HCT116 (cell line): ENCODE results near the gene MMS19. TPM values are rescaled to one million over a fixed set of nuclear protein-coding genes. Genes with fewer than 3 reads are reported as not detected.
"Not testable (repeated sequence)": the region's sequence is repeated elsewhere in the genome, so short reads cannot be mapped to it uniquely, and the experiment has no call there.

Experiments
- ATAC-seq: fragments of 200-7000 bp; cut with Tn5 transposase; 2 replicates; pipeline ENCODE4 v1.9.1; 2020; ENCODE audit warnings: mild to moderate bottlenecking, moderate library complexity
- BruUV-seq: library from RNA; stranded (reverse); fragments of 400-500 nt; replicated peaks from 2 replicates; lab custom pipeline; 2021; lab: Mats Ljungman, UMichigan
- CTCF ChIA-PET: fragments of 300-600 bp; sonication (Branson Sonifier 250); formaldehyde crosslinking; loops from one replicate; lab custom pipeline; 2021; ENCODE audit warnings: antibody characterized with exemption; lab: Charles Lee
- POLR2A ChIA-PET: fragments of 300-600, 350-600 bp; sonication (Branson Sonifier 250); formaldehyde crosslinking; loops from one replicate; lab custom pipeline; 2021; ENCODE audit warnings: antibody characterized with exemption; lab: Charles Lee
- RAD21 ChIA-PET, 2 experiments: fragments of 300-600 bp; sonication (Branson Sonifier 250); formaldehyde crosslinking; loops; one replicate each; lab custom pipeline; 2023; ENCODE audit warnings: low total read pairs in 2 of 2; ENCODE audit not compliant: uncharacterized antibody in 2 of 2, unreplicated experiment in 2 of 2, low non-redundant PET in 1 of 2; lab: Charles Lee
- DNase-seq: peaks from one replicate; pipeline ENCODE4 v3.0.0-alpha.2; 2010; ENCODE audit warnings: low read depth, low spot score
- H2AFZ ChIP-seq: fragments of 200-600 bp; shearing (Covaris generic), sonication (generic); 2 replicates; pipeline ENCODE4 v1.6.1; 2017; ENCODE audit warnings: low read depth, mixed run types, mixed read lengths, antibody characterized with exemption, low read length; ENCODE audit not compliant: poor library complexity, severe bottlenecking
- H3K27ac ChIP-seq: 2 replicates; pipeline ENCODE4 v1.5.1; 2012; ENCODE audit warnings: low read depth, low read length
- H3K27me3 ChIP-seq: fragments of 200-600 bp; sonication (generic); 2 replicates; pipeline ENCODE4 v1.6.1; 2016; ENCODE audit warnings: mixed run types, low read length, mixed read lengths; ENCODE audit not compliant: insufficient read depth
- H3K36me3 ChIP-seq, 2 experiments: fragments of 200-500 bp in 1 of 2; fragments of 200-600 bp in 1 of 2; sonication (Bioruptor generic) in 1 of 2; sonication (generic) in 1 of 2; 2 replicates each; pipeline versions ENCODE4 v1.5.1 to v1.6.1; 2014 to 2016; ENCODE audit warnings: low read length in 2 of 2, inconsistent platforms in 1 of 2, mixed read lengths in 1 of 2, mixed run types in 1 of 2; ENCODE audit not compliant: insufficient read depth in 2 of 2, control insufficient read depth in 1 of 2
- H3K4me1 ChIP-seq, 2 experiments: fragments of 200-600 bp in 1 of 2; sonication (generic) in 1 of 2; 2 replicates each; pipeline versions ENCODE4 v1.5.1 to v1.6.1; 2012 to 2017; ENCODE audit warnings: low read length in 2 of 2, inconsistent platforms in 1 of 2, mild to moderate bottlenecking in 1 of 2, mixed read lengths in 1 of 2, mixed run types in 1 of 2, moderate library complexity in 1 of 2; ENCODE audit not compliant: insufficient read depth in 2 of 2, control insufficient read depth in 1 of 2
- H3K4me2 ChIP-seq: fragments of 200-600 bp; sonication (generic); 2 replicates; pipeline ENCODE4 v1.6.1; 2017; ENCODE audit warnings: mixed run types, low read length, mixed read lengths
- H3K4me3 ChIP-seq, 2 experiments: fragments of 200-600 bp in 1 of 2; sonication (generic) in 1 of 2; replicated peaks in 1 of 2; 2 replicates each; pipeline ENCODE4 v1.5.1; 2011 to 2016; ENCODE audit warnings: low read length in 2 of 2, control low read depth in 1 of 2, low read depth in 1 of 2, mild to moderate bottlenecking in 1 of 2, mixed read lengths in 1 of 2, mixed run types in 1 of 2
- H3K79me2 ChIP-seq: fragments of 200-600 bp; sonication (generic); 2 replicates; pipeline ENCODE4 v1.6.1; 2017; ENCODE audit warnings: mild to moderate bottlenecking, mixed run types, low read length, moderate library complexity, mixed read lengths; ENCODE audit not compliant: insufficient read depth
- H3K9ac ChIP-seq: fragments of 200-600 bp; sonication (generic); 2 replicates; pipeline ENCODE4 v1.6.1; 2016; ENCODE audit warnings: low read length, mixed read lengths
- H3K9me2 ChIP-seq: fragments of 200-600 bp; sonication (generic), shearing (Covaris generic); 2 replicates; pipeline ENCODE4 v1.6.1; 2017; ENCODE audit warnings: mixed run types, mild to moderate bottlenecking, moderate library complexity; ENCODE audit not compliant: insufficient read depth
- H3K9me3 ChIP-seq, 2 experiments: fragments of 200-500 bp in 1 of 2; fragments of 200-600 bp in 1 of 2; sonication (Bioruptor generic) in 1 of 2; sonication (generic) in 1 of 2; 2 replicates each; pipeline ENCODE4 v1.6.1; 2014 to 2017; ENCODE audit warnings: low read length in 2 of 2, mixed read lengths in 2 of 2, inconsistent platforms in 1 of 2, low read depth in 1 of 2, mild to moderate bottlenecking in 1 of 2, mixed run types in 1 of 2, moderate library complexity in 1 of 2; ENCODE audit not compliant: control insufficient read depth in 1 of 2, insufficient read depth in 1 of 2
- H4K20me1 ChIP-seq: fragments of 200-600 bp; sonication (generic), shearing (Covaris generic); 2 replicates; pipeline ENCODE4 v1.6.1; 2017; ENCODE audit warnings: mixed run types, mild to moderate bottlenecking, moderate library complexity; ENCODE audit not compliant: insufficient read depth
- CBX3 ChIP-seq: IDR thresholded peaks from 2 replicates; pipeline ENCODE4 v1.6.1; 2012; ENCODE audit warnings: low read depth
- CEBPB ChIP-seq: IDR thresholded peaks from 2 replicates; pipeline ENCODE4 v1.6.1; 2012; ENCODE audit warnings: low read depth
- CTCF ChIP-seq, 3 experiments: fragments of 200-600 bp in 1 of 3; sonication (generic) in 1 of 3; IDR thresholded peaks in 2 of 3; conservative IDR thresholded peaks in 1 of 3; 2 replicates each; pipeline ENCODE4 v1.5.1; 2012 to 2017; ENCODE audit warnings: low read depth in 2 of 3, low read length in 2 of 3, antibody characterized with exemption in 1 of 3, borderline replicate concordance in 1 of 3, control low read depth in 1 of 3, mild to moderate bottlenecking in 1 of 3, mixed read lengths in 1 of 3, mixed run types in 1 of 3, moderate library complexity in 1 of 3; ENCODE audit not compliant: insufficient read depth in 1 of 3
- EZH2 ChIP-seq: fragments of 200-600 bp; sonication (generic); IDR thresholded peaks from 2 replicates; pipeline ENCODE4 v1.6.1; 2017; ENCODE audit warnings: antibody characterized with exemption, mixed run types
- FOSL1 ChIP-seq: IDR thresholded peaks from 2 replicates; pipeline ENCODE4 v1.6.1; 2012; ENCODE audit warnings: low read depth
- JUND ChIP-seq: IDR thresholded peaks from 2 replicates; pipeline ENCODE4 v1.6.1; 2012
- POLR2AphosphoS5 ChIP-seq: IDR thresholded peaks from 2 replicates; pipeline ENCODE4 v1.6.1; 2011; ENCODE audit warnings: mild to moderate bottlenecking, low read depth, low read length, moderate library complexity
- RAD21 ChIP-seq: IDR thresholded peaks from 2 replicates; pipeline ENCODE4 v1.6.1; 2012; ENCODE audit warnings: low read depth, mild to moderate bottlenecking
- REST ChIP-seq: IDR thresholded peaks from 2 replicates; pipeline ENCODE4 v1.6.1; 2012; ENCODE audit warnings: low read depth
- SP1 ChIP-seq: IDR thresholded peaks from 2 replicates; pipeline ENCODE4 v1.6.1; 2012; ENCODE audit warnings: low read depth
- TCF7L2 ChIP-seq: IDR thresholded peaks from 2 replicates; pipeline ENCODE4 v1.7.0; 2011; ENCODE audit warnings: borderline replicate concordance, inconsistent platforms; ENCODE audit not compliant: insufficient read depth, insufficient read length; ENCODE audit errors: extremely low read depth
- ZFX ChIP-seq: fragments of 450-650 bp; IDR thresholded peaks from 2 replicates; pipeline ENCODE4 v1.6.1; 2017
- ZNF274 ChIP-seq: fragments of 200-500 bp; sonication (Bioruptor generic); IDR thresholded peaks from 2 replicates; pipeline ENCODE4 v1.6.1; 2014; ENCODE audit warnings: mild to moderate bottlenecking, low read depth, low read length, inconsistent platforms
- intact Hi-C: fragments of 100-400 bp; cut with micrococcal nuclease; formaldehyde crosslinking; loops from 2 replicates; pipeline ENCODE4 v1.10.0; 2022
- total RNA-seq: library from RNA; stranded (reverse); gene quantifications from one replicate; pipeline ENCODE4 v1.2.1, GENCODE V29; 2021; ENCODE audit not compliant: unreplicated experiment

MMS19 gene
- total RNA-seq, 1 experiment from 2014 or later, result 101 TPM

- no peak for TF ChIP-seq ZFX
- TF ChIP-seq, all 23 proteins: peak for 0
Observed at GRCh38 chr10:97529685-97530465, 31.7 kb upstream of the MMS19 start (continued).

GRCh38 chr10:97528876-97529275, 30.7 kb upstream of the MMS19 start:
- H3K9ac ChIP-seq, ATAC-seq, BruUV-seq, H3K4me2 ChIP-seq, DNase-seq, CTCF ChIA-PET, H3K36me3 ChIP-seq, POLR2A ChIA-PET, H3K9me3 ChIP-seq, H2AFZ ChIP-seq, H3K9me2 ChIP-seq, H3K27ac ChIP-seq, intact Hi-C loops, RAD21 ChIA-PET, H3K79me2 ChIP-seq, H4K20me1 ChIP-seq, H3K4me3 ChIP-seq, H3K27me3 ChIP-seq: not testable (repeated sequence)
- peaks cover 14 to 27% of the 10 kb centered on the region in 2 experiments for H3K4me1 ChIP-seq

- Histone ChIP-seq H3K27me3 (no peaks in the 10 kb centered on the region), H3K27ac (no peak overlapping the region), H3K4me2 (no peak overlapping the region), H2AFZ (no peak overlapping the region), H3K9ac (no peak overlapping the region), H3K79me2 (no peaks in the 10 kb centered on the region), H3K36me3 (no peaks in the 10 kb centered on the region), H3K9me2 (no peaks in the 10 kb centered on the region), H3K9me3 (no peaks in the 10 kb centered on the region), H4K20me1 (no peaks in the 10 kb centered on the region), H3K4me1 (peaks cover 9 to 15% of the 10 kb centered on the region in 2 experiments; a peak in 2 of 4 replicates), H3K4me3 (no peak overlapping the region)
- no TSS peak for BruUV-seq
- intact Hi-C loops, result no loop called here
- no peak for DNase-seq
- ATAC-seq, result no peak
- ChIA-PET RAD21 (no interaction called here), CTCF (no interaction called here), POLR2A (no interaction called here)
- TF ChIP-seq TCF7L2 (no peak), REST (no peak), CTCF (IDR thresholded peaks at IDR 0.05 in 2 of 3, conservative IDR thresholded peaks at IDR 0.05 in 1 of 3; ENCODE audit: borderline replicate concordance in 1 of 3, insufficient read depth in 1 of 3, low read depth in 2 of 3, low read length in 2 of 3) (no peak), CEBPB (no peak), POLR2AphosphoS5 (no peak), RAD21 (no peak), FOSL1 (no peak), ZFX (no peak), CBX3 (no peak), ZNF274 (no peak), JUND (no peak), EZH2 (no peak), SP1 (no peak)
Observed at GRCh38 chr10:97525683-97526110, 27.5 kb upstream of the MMS19 start.
